ENCODE data around the gene FGD4.

Gene FGD4

DNA sequence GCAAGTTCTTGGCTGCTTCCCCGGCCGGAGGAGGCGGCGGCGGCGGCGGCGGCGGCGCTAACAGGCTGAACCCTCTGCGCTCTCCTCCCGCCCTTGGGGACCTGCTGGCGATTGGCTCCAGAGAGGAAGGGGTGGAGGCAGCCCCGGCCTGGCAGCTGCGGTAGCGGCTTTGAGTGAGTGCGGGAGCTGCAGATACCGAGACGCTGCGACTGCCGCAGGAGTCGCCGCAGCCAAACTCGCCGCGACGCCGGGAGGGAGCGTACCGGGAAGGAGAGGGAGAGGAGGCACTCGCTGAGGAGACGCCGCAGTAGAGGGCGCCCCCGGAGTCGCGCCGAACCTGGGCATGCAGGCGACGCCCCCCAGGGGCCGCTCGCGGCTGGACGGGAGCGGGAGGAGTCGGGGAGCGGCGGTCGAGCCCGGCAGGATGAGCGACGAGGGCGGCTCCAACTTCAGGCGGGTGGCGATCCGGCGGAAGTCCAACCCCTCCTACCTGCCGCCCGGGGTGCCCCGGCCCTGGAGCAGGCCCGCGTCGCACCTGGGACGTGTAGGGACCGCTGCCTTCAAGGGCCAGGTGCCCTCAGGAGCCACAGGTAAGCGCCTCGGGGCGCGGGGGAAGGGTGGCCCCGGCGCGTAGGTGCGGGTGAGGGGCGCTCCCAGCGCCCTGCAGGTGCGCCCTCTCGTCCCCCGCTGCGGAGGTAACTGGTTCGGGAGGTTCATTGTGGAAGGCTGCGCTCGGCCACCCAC, at the start of gene FGD4:
Gene FGD4, plus strand, starts transcription at position 189 of the 744 bp plus-strand sequence.
- peak; percentile 82 for DNase-seq

DNA sequence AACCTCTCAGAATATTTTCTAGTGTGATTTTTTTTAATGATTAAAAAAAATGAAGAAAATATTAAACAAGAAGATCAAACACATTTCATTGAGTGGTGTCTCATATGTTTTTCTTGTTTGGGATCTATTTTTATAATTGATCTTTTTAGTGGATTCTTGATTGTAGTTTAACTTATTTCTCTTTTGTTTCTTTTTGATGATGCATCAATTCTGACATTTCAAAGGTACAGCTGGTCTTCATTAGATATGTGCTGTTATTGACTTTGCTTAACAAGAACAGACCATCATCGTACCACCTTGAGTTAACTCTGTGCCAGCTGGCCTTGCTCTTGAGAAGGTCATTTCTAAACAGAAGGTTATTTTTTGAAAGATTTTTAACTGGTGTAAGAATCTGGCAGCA, 45.8 kb upstream of the FGD4 start:
- no peak for DNase-seq

DNA sequence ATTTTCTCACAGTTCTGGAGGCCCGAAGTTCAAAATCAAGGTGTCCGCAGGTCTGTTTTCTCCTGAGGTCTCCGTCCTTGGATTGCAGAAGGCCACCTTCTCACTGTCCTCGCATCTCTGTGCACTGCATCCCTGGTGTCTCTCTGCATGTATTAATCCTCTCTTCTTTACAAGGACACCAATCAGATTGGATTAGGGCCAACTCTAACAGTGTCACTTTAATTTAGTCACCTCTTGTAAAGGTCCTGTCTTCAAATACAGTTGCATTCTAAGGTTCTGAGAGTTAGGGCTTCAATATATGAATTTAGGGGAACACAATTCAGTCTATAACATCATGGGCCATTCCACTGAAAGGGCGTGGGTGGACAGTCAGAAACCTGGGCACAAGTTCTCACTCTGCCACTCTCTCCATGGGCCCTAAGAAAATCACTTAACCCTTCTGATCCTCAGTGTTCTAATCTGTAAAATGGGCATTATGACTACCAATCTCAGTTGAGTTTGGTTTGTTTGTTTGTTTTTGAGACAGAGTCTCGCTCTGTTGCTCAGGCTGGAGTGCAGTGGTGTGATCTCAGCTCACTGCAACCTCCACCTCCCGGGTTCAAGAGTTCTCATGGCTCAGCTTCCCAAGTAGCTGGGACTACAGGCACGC, 41.6 kb upstream of the FGD4 start:
- no peak for DNase-seq

DNA sequence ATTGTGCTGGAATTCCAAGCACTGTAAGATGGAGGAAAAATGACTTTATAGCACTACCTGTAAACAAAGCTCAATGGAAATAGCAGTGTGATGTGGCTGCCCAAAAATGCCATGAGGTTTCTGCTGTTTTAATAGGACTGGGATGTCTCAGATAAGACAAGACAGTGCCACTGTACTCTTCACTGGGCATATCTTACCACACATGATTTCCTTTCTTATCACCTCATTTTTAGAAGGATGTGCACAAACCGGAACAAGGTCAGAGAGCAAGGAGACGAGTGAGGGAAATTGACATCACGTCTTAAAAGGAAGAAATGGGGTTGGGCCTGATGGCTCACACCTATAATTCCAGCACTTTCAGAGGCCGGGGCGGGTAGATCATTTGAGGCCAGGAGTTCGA, 38.4 kb upstream of the FGD4 start:
- no peak for DNase-seq

DNA sequence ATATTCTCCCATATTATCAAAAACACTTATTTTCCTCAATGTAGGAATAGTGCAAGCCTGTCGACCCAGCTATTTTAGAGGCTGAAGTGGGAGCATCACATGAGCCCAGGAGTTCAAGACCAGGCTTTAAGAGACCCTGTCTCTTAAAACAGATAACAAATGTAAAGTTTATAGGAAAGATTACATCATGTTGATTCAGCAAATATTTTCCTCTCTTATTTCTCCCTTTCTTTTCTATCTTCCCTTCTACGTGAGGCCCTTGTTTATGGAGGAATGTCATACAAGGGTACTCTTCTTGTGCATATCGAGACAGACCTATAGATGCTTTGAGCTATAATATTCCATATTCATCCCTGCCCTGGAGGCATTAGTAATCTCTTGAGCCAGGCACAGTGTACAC, 36.5 kb upstream of the FGD4 start:
- no peak for DNase-seq

DNA sequence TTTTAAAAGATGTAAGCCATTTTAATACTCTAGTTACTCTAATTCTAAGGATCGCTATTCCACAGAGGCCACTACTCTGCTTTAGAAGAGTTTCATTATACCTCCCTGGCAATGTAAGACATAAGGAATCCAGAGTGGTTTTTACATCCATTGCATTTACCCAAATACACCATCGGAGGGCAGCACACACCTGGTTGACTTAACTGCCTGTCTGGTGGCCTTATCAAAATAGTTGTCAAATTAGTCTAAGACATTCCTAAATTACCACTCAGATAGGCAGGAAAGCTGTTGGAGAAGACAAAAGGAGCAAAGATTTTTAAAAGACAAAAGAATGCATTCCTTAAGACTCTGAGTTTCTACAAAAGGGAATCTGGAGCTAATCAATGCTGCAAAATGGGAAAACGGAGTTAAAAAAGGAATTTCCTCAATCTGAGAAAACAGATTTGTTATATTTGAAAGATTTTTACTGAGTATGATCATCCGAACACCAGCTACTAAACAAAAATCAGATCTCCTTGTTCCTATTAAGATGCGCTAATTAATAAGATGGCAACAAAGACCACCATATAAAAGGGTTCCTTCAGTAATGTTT, 33.8 kb upstream of the FGD4 start:
- DNase-seq, result peak; percentile 45

DNA sequence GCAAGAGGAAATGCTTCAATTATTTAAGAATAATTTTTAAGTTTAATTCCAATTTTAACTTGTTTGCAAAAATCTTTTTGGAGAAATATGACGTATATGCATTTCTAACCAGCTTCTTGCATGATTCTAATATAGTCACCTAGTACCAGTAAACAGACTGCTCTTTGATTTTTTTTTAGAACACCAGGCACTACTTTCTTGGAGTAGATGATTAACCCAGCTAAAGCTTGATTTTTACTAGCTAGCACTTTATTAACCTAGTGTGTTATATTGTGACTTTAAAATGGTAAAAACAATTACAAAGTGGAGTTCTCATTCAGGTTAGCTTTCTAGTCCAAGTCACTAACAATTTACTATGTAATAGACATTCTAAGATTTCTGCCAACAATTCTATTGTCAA, 32.6 kb upstream of the FGD4 start:
- DNase-seq, result no peak

DNA sequence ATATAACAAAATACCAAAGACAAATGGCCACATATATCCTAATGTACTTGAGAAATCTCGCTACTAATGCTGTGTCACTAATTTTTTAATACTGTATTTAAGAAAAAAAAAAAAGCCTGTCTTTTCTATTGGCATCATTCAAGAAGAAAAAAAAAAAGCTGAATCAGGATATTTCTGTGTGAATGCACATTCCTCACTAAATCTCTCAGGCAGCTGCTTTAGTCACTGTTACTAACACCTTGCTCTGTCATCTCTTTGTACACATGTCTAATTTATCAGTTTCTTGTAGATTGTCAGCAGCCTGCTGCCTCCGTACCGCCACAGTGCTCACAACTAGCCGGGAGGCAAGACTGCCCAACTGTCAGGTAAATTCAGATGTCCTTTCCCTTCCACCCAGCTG, 32.0 kb upstream of the FGD4 start:
- DNase-seq, result no peak

DNA sequence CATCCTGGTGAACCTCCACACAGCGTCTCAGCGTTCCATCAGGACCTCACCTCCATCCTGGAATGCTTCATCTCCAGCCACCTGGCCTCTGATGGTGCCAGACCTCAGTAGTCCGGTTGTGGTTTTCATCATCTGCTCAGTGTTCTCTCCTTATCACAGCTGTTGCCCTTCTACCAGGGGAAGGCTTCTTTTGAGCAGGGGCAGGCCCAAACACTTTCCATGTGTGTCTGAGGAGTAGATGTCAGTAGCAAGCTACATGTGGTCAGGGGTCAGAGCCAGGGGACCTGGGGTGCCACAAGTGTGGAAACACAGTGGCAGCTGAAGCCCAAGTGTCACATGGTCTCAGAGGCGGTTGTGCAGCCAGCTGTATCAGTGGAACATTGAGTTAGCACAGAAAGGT, 30.2 kb upstream of the FGD4 start:
- DNase-seq, result no peak

DNA sequence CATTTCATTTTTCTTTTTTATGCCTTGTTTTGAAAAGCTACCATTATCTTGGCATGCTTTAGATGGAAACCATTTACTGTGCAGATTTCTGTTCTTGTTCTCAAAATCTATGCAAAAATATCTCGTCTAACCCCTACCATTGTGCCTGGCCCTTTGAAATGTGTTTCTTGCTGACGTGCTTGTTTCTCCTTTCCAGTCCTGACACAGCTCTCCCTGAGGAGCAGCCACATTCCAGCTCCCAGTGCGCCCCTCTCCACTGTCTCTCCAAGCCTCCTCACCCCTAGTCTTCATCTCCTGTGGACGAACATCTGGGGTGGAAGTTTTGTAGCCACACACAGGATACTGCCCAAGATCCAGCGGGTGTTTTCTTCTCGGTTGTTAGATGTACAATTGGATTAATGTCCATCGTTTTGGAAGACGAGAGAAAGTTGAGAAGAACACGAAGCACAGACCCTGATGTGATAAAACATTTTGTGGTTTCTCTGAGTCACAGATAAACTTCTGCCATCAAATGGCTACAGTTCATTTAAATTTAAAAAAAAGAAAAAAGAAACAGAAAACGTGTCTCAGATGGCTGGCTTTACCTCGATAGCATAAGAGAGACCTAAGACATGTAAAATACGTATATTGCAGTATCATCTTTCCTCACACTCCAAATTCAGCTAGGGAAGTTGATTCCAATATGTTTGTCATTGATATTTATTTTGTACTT, 21.9 kb upstream of the FGD4 start:
- DNase-seq, result no peak

DNA sequence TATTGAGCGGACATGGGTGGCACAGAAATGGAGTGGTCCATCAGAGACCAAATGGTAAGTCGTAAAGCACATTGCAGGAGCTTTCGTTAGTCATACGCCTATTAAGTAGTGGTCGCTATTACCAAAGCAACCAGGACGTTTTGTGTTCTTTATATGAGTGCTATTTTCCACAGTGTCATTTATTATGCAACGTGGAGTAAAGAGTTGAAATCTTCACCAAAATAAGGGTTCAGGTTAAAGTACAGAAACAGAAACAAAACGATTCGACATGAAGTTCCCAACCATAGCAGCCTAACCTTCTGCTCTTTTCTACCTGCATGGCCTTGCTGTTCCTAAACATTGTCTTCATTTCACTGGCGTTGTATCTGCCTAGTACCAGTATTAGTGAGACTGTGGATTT, 20.1 kb upstream of the FGD4 start:
- DNase-seq, result no peak

DNA sequence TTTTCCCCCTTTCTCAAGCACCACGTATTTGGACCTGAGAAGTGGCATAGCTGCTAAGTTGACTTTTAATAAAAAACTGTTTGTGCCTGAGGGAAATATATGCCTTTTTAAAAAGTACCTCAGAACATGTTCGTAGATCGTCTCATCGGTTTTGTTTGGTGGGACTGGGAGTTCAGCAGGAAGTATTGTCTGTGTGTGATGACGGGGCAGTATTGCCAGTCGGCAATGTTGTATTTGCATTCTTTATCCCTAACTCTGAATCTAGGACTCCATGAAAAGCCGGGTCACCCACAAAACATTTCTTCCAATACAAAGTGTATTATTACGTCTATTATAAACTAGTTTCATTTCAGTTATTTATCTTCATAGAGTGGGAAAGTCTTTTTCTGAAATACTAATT, 19.7 kb upstream of the FGD4 start:
- no peak for DNase-seq

DNA sequence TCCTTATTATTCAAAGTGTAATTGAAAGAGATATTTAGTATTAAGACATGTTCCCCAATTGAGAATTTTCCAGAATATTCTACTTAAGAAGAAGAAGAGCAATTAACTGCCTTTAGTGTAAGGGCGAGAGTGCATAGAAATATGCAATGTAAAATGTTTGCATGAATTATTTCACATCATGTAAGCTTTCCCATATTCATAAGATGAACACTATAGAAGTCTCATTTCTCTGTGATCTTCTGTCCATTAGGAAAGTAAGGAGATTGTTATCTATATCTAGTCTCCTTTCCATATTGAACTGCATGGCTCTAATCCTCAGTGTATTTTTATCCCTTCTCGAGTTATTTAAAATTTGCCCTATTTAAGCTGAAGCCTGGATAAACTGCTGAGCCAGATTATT, 17.1 kb upstream of the FGD4 start:
- no peak for DNase-seq

DNA sequence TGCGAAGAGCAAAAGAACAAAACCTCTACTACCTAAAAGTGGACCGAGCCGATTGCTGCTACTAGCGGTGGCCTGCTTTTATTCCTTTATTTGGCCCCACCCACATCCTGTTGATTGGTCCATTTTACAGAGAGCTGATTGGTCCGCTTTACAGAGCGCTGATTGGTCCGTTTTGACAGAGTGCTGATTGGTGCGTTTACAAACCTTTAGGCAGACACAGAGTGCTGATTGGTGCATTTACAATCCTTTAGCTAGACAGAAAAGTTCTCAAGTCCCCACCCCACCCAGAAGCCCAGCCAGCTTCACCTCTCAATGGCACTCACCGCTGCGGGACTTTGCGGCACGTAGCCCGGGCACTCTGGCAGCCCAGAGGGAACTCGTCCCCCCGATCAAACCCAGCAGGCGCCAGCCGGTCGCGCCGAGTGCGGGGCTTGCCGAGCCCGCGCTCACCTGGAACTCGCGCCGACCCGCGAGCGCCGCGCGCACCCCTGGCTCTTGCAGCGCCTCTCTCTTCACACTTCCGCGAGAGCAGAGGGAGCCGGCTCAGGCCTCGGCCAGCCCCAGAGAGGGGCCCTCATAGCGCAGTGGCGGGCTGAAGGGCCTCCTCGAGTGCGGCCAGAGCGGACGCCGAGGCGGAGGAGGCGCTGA, 8.7 kb upstream of the FGD4 start:
- peak; percentile 63 for DNase-seq

DNA sequence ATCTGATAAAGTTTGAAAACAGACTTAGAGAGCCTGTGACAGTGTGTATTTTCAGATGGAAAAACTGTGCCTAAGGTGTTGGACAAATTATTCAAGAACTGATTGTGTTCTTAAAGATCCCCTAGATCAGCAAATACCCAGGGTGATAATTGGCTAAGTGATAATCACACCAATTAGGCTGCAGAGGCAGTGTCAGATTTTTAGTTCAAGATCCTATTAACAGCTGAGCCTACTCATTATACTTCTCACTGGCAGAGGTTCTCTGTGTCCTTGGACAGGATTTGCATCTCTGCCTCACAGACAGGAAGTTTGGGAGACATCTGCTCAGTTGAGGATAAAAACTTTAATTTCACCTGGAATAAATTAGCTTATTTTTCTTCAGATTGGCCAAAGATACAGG, 4.3 kb upstream of the FGD4 start:
- no peak for DNase-seq

DNA sequence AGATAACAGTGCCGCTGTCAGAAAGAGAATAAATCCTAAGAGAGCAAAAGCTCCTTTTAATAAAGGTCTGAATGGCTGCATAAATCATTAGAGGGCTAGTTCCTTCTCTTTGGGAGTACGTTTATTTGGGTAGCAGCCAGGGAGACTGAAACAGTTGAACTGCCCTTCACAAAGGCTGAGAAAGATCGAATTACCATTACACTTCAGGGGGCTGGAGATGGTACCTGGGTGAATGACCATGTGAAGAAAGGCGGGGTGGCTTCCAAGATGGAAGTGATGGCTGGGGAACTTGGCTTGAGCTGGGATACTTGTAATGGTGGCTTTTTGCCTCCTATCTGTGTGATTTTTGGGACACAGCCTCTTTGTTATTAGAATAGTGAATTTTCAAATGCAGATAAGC, 1.7 kb upstream of the FGD4 start:
- peak; percentile 30 for DNase-seq

DNA sequence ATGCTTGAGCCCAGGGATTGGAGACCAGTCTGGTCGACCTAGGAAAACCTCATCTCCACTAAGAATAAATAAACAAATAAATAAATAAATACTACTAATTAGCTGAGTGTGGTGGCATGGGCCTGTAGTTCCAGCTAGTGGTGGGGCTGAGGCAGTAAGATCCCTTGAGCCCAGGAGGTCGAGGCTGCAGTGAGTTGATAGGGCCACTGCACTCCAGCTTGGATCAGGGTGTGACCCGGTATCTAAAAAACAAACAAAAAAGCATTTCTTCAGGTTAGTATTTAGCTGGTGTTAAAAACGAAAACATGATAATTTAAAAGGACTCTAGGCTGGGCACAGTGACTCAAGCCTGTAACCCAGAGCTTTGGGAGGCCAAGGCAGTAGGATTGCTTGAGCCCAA, 1.2 kb upstream of the FGD4 start:
- no peak for DNase-seq

DNA sequence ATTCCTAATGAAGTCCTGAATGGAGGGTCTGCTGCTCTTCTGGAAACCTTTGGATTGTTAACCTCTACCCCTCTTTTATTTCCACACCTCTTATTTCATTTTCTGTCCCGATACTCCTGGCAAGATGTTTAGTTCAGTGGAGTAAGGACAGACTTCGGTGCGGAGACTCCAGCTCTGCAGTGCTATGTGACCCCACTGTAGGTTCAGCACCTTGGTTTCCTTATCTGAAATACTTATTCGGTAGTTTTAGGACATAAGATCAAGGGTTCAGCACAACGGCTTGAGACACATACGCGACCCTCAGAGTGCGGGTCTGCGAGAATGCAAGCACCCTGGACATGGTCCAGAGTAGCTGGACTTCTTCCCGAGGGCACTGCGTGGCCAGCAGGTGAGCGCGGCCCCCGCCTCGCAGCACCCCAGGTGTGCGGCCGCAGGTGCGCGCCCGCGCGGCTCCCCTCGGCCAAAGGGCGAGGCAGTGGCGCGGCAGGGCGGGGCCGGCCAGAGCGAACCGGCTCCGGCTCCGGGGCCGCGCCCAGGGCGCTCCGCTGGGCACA, 465 bp upstream of the FGD4 start:
- DNase-seq, result no peak

DNA sequence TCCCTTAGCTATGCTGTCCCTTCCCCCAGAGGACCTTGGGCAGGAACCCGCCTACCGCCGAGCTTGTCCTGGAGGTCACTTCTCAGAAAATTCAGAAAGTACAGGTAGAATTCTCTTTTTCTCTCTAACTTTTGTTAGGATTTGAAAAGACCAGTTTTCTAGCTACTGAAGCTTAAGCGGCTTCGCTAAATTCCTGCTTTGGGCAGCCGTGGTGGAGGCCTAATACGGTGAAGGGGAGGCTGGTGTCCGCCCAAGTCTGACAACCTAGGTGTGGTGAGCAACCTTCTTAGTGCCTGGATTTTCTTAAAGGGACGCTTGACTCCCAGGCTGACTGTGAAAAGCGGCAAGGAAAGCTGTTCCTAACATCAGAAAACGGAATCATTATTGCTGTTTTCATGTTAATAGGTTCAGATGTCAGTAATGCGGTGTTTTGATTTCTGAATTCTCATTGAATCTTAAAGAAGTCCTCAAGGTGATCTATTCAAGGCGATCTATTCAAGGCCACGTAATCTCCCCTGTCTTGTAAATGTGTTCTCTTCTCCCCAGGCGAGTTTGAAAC, 835 bp downstream of the FGD4 start:
- DNase-seq, result no peak

DNA sequence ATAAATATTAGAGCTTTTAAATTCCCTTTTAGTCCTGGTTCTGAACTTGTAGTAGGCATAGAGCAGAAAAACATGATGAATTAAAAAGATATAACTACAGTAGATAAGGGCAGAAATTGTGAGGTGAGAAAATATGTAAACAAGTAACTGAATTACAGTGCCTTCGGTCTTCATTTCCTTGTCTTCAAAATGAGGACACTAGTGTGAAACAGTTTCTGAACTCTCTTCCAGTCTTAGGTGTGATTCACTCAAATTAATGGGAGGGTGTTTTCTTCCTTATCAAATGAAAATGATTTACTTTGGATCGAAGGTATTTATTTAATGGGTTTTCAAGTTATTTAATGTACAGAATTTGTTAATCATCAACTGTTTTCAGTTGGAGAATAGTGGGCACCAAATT, 1.5 kb downstream of the FGD4 start:
- no peak for DNase-seq

DNA sequence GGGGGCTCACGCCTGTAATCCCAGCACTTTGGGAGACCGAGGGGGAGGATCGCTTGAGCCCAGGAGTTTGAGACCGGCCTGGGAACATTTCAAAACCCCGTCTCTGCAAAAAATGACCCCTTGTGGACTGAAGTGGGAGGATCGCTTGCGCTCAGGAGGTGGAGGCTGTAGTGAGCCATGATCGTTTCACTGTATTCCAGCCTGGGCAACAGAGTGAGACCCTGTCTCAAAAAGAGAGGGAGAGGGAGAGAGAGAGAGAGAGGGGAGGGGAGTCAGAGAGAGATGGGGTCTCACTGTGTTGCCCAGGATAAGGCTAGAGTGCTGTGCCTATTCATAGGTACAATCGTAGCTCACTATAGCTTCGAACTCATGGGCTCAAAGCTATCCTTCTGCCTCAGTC, 2.8 kb downstream of the FGD4 start:
- DNase-seq, result no peak

DNA sequence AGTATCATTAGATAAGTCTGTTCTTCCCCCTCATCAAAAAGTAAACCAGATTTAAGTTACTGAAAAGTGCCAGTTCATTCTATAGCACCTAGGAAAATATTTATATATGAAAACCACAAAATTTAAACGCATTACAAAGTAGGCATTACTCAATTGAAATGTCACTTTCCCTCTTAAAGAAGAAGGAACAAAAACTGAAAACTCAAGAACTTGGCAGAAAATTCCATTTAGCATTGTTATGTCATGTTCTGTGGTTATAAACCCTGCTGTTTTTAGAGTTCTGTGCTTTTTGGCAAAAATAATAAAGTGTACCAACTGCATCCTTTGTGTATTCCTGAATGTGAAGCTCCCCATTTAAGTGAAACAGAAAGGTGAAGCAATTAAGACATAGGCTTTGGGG, 3.6 kb downstream of the FGD4 start:
- no peak for DNase-seq

DNA sequence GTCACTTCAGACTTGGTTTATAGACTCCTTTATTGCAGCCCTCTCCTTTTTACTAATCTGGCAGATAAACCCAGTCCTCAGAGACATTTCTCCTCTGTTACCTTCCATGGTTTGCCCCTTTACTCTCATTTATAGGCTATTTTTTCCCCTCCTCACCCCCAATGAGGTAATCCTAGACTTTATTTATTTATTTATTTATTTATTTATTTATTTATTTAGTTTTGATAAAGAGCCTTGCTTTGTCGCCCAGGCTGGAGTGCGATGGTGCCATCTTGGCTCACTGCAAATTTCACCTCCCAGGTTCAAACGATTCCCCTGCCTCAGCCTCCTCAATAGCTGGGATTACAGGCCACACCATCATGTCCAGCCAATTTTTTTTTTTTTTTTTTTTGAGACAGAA, 8.4 kb downstream of the FGD4 start:
- DNase-seq, result no peak

Data from DMS153 (cell line).